Skin epidermis (tissue), 12 donors: ENCODE results near the gene GSC2.
"Not testable (repeated sequence)": the region's sequence is repeated elsewhere in the genome, so short reads cannot be mapped to it uniquely, and the experiment has no call there.

Experiments used
- H3K27ac ChIP-seq, 21 experiments: fragments of 200-600 bp; sonication (generic) in 11 of 21; one replicate each; pipeline ENCODE4 v1.5.0; 2020; ENCODE audit warnings: mild to moderate bottlenecking in 3 of 21, inconsistent platforms in 2 of 21, moderate library complexity in 2 of 21
- H3K4me3 ChIP-seq, 7 experiments: fragments of 200-600 bp; sonication (generic) in 2 of 7; one replicate each; pipeline ENCODE4 v1.5.0; 2020; ENCODE audit warnings: inconsistent platforms in 2 of 7, mild to moderate bottlenecking in 2 of 7, moderate library complexity in 1 of 7

Gene GSC2

GRCh38 chr22:19167106-19167869 is 17.2 kb upstream of the GSC2 start:
- H3K27ac ChIP-seq, result no peak overlapping the region
- H3K4me3 ChIP-seq, result no peak overlapping the region

DNA sequence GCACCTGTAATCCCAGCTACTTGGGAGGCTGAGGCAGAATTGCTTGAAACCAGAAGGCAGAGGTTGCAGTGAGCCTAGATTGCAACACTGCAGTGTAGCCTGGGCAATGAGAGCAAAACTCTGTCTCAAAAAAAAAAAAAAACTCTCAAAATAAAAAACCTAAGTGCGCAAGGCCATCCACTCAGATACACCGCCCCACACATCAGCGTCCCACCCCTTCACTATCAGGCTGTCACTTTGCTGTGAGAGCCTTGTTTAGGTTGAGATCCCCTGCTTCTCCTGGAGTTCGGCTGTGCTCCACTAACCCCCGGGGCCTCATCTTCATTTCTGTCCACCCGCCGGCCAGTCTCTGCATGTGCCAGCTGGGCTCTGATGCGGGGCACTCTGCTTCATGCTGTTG is 16.3 kb upstream of the GSC2 start:
- Histone ChIP-seq H3K4me3 (no peak overlapping the region), H3K27ac (no peak overlapping the region)

GRCh38 chr22:19164425-19164824 is 14.3 kb upstream of the GSC2 start:
- no peak overlapping the region for H3K27ac ChIP-seq

GRCh38 chr22:19158649-19159048 is 8.6 kb upstream of the GSC2 start:
- H3K27ac ChIP-seq, H3K4me3 ChIP-seq: not testable (repeated sequence)

More at GRCh38 chr22:19164425-19164824, 14.3 kb upstream of the GSC2 start:
- no peak overlapping the region for H3K4me3 ChIP-seq

GRCh38 chr22:19156109-19156508 is 6.0 kb upstream of the GSC2 start:
- H3K27ac ChIP-seq, H3K4me3 ChIP-seq: not testable (repeated sequence)

GRCh38 chr22:19152942-19153883 is 3.1 kb upstream of the GSC2 start:
- Histone ChIP-seq H3K27ac (no peak overlapping the region), H3K4me3 (no peak overlapping the region)

- Histone ChIP-seq H3K4me3 (no peak overlapping the region), H3K27ac (no peak overlapping the region)
Observed at GRCh38 chr22:19151329-19152191, 1.5 kb upstream of the GSC2 start.

DNA sequence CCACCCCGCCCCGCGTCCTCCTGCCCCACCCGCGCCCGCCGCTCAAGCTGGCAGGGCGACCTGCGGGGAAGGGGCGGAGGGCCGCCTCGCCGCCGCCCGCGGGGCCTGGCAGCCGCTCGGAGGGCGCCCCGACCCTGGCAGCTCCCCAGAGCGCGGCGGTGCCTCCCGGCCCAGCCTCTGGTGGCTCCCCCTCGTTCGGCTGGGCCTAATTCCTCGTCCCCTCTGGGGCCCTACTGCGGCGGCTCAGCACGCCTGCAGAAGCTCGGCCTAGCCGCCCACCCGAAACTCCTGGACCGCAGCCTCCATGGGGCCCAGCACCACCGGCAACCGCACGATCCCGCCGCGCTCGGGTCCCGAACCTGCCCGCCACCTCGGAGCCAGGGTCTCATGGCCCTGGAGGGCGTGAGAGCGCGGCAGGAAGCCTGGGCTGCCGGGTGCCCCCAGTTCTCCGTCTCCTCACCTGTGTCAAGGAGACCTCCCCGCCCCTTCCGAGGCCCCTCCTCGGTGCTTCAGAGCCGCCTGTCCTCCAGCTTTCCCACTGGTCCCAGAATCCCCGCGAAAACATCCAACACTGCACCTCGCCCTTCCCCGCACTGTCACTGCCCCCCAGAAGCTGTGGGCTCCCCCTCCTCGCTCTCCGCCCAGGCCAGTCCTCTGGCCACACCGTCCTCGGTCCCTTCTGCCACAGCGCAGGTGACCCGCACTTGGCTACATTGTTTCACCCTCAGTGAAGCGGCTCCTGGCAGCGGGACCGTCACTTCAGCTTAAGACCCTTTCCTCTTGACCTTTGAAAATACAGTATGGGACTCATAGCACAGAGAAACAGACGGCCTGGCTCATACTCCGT is 613 bp upstream of the GSC2 start:
- Histone ChIP-seq H3K4me3 (no peak overlapping the region), H3K27ac (no peak overlapping the region)

- no peak overlapping the region for H3K27ac ChIP-seq
- peak overlapping the region in 6 of 7 experiments; percentile 6 to 35 (median 14) for H3K4me3 ChIP-seq
Observed at GRCh38 chr22:19149047-19149883, 827 bp downstream of the GSC2 start.

DNA sequence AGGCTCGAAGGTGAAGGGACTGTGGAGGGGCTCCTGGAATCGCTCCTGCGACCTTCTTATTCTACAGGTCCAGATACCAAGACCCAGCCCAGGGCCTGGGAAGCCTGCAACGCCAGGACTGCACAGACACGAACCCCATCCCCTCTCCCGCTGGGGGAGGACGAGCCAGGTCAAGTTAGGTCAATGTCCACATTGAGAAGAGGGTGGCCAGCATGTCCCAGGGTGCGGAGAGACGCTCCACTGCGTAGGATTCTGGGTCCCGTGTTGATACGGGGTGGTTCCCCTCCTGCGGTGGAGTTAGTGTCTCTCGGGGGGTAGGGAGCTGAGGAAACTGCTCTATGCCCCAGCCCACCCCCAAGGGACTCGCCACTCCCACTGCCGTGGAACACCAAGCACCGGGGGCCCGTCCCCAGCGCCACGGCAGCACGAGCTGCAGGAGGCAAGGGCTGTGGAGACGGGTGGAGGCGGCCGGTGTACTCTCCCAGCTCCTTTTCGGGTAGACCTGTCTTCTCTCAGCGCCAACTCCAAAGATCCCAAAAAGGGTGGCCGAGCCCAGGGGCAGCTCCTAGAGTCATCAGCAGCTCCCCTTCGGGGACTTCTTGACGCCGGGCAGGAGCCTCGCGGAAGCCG is 1.6 kb downstream of the GSC2 start:
- no peak overlapping the region for H3K27ac ChIP-seq

DNA sequence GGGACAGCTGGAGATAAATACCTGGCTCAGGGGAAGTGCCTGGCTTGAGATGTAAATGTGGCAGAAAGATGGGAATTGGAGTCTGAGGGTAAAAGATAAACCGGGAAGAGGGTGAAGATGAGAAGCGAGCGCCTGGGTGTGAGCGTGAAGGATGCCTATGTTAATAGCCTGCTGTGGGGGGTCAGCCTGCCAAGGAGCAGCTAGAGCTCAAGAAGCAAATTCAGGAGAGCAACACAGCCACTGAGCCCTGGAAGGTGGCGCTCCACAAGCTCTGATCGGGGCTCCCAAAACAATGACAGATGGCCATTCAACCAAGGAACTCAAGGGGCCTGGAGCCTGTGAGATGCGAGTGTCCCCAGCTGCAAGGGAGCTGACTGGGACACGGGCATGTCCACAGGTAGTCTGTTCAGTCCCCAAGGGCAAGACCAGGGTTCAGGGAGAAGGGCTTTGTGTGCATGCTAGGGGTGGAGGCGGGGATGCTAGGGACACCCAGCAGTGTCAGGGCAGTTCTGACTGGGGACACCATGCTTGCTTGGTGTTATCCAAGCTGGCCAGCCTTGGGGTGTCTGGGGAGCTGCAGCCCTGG is 2.8 kb downstream of the GSC2 start:
- no peak overlapping the region for H3K27ac ChIP-seq
- no peak overlapping the region for H3K4me3 ChIP-seq

More for the DNA sequence above, 1.6 kb downstream of the GSC2 start:
- no peak overlapping the region for H3K4me3 ChIP-seq

DNA sequence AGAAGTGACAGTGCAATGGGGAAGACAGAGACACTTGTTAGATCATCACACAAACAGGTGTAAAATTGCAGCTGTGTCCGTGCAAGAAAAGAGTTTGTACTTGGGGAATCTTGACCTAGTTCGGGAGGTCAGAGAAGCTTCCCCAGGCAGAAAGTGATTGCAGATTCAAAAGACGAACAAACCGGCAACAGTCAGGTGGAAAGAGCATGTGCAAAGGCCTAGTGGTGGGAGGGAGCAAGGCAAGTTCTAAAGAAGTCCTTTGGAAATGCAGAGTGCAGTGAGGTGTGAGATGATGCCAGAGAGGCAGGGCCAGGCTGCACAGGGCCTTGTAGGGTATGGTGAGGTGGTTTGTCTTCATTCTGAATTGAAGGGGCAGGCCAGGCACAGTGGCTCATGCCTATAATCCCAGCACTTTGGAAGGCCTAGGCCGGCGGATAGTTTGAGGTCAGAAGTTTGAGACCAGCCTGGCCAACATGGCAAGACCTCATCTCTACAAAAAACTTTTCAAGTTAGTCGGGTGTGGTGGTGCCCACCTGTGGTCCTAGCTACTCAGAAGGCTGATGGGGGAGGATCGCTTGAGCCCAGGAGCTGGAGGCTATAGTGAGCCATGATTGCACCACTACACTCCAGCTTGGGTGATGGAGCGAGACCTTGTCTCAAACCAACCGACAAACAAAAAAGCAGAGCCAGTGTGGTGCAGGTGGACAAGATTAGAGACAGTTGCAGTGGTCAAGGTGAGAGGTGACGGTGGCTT is 3.7 kb downstream of the GSC2 start:
- Histone ChIP-seq H3K27ac (no peak overlapping the region), H3K4me3 (no peak overlapping the region)

GRCh38 chr22:19143967-19144400 is 6.1 kb downstream of the GSC2 start:
- H3K4me3 ChIP-seq, result peak overlapping the region; percentile 47 to 97 (median 90)
- H3K27ac ChIP-seq, result peak overlapping the region in 20 of 21 experiments; percentile 2 to 92 (median 82)

DNA sequence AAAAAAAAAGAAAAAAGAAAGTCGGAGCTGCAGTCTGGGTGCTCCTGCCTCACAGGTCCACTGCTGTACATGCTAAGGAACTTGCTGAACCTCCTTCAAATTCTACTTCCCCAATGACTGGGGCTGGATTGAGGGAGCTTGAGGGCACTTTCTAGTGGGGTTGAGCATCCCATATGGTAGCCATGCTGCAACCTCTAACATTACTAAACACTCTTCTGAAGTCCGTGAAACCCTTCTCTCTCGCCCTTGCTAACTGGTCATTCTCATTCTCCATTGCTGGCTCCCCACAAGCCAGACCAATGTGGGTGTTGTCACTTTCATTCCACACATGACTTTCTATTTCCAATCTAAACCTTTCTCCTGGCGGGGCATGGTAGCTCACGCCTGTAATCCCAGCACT is 6.9 kb downstream of the GSC2 start:
- peak overlapping the region in 4 of 7 experiments; percentile 72 to 96 (median 90) for H3K4me3 ChIP-seq
- peak overlapping the region in 1 of 21 experiments; percentile 92 for H3K27ac ChIP-seq

GRCh38 chr22:19142394-19142793 is 7.7 kb downstream of the GSC2 start:
- no peak overlapping the region for H3K4me3 ChIP-seq
- H3K27ac ChIP-seq, result no peak overlapping the region

GRCh38 chr22:19139974-19140373 is 10.1 kb downstream of the GSC2 start:
- Histone ChIP-seq H3K27ac (peak overlapping the region in 1 of 21 experiments; percentile 2), H3K4me3 (no peak overlapping the region)
